ENCODE measurements around the gene CCL2. TPM values are rescaled to one million over a fixed set of nuclear protein-coding genes. Genes with fewer than 3 reads are reported as not detected.

CCL2 gene
- total RNA-seq, 2 experiments from 2014 or later, result not detected

GRCh38 chr17:34269969-34270368 is 14.9 kb downstream of the CCL2 start, which contains the start of gene CCL7:
TSS of gene CCL7 (plus strand) at chr17:34270221. CDS start at chr17:34270291, 70 bp downstream.
- BruUV-seq (replicated peaks), result no TSS peak
- Histone ChIP-seq H3K9me2 (ENCODE audit: insufficient read depth, low read length) (no peaks in the 10 kb centered on the region), H3K4me1 (ENCODE audit: insufficient read depth, low read length, poor library complexity, severe bottlenecking) (no peaks in the 10 kb centered on the region), H4K20me1 (ENCODE audit: insufficient read depth, low read length) (no peaks in the 10 kb centered on the region), H3K36me3 (ENCODE audit: insufficient read depth, low read length) (no peaks in the 10 kb centered on the region), H3K9me3 (ENCODE audit: low read length) (no peaks in the 10 kb centered on the region), H2AFZ (ENCODE audit: low read length) (no peak within 1 kb of the TSS), H3K4me2 (ENCODE audit: low read length) (no peak within 1 kb of the TSS), H3K27ac (ENCODE audit: low read depth, low read length, poor library complexity, severe bottlenecking) (no peak within 1 kb of the TSS), H3K4me3 (ENCODE audit: low read depth, low read length, poor library complexity, severe bottlenecking) (no peak within 1 kb of the TSS), H3K79me2 (ENCODE audit: insufficient read depth, low read depth, low read length) (no peaks in the 10 kb centered on the region)
- TF ChIP-seq CTCF (conservative IDR thresholded peaks at IDR 0.05; ENCODE audit: low read length), result no peak
- TF ChIP-seq EZH2phosphoT487 (IDR thresholded peaks at IDR 0.05; ENCODE audit: borderline replicate concordance, low read depth, low read length), result no peak
- intact Hi-C loops (cut with micrococcal nuclease; ENCODE audit: unreplicated experiment), result loop anchor here (10.0 kb wide), 1 partner anchor 65 kb away; no protein-coding TSS in a partner anchor
- no peak for DNase-seq (ENCODE audit: low spot score)
- ChIA-PET POLR2A (interaction anchor here (0.7 kb wide), 1 partner anchor 37 kb away, joined by 4 read pairs; no protein-coding TSS in a partner anchor), CTCF (ENCODE audit: unreplicated experiment) (no interaction called here)

- no peaks in the 10 kb centered on the region for H3K36me3 ChIP-seq (ENCODE audit: insufficient read depth, low read length)
- no TSS peak for BruUV-seq (replicated peaks)
- no peak overlapping the region for H3K4me3 ChIP-seq (ENCODE audit: low read depth, low read length, poor library complexity, severe bottlenecking)
- no peaks in the 10 kb centered on the region for H3K79me2 ChIP-seq (ENCODE audit: insufficient read depth, low read depth, low read length)
- no peak for DNase-seq (ENCODE audit: low spot score)
- no peaks in the 10 kb centered on the region for H4K20me1 ChIP-seq (ENCODE audit: insufficient read depth, low read length)
- POLR2A ChIA-PET, result no interaction called here
- H3K27ac ChIP-seq (ENCODE audit: low read depth, low read length, poor library complexity, severe bottlenecking), result no peak overlapping the region
- no peaks in the 10 kb centered on the region for H3K4me1 ChIP-seq (ENCODE audit: insufficient read depth, low read length, poor library complexity, severe bottlenecking)
- CTCF ChIA-PET (ENCODE audit: unreplicated experiment), result no interaction called here
- no peak overlapping the region for H3K4me2 ChIP-seq (ENCODE audit: low read length)
- TF ChIP-seq CTCF (conservative IDR thresholded peaks at IDR 0.05; ENCODE audit: low read length), result no peak
- no peak for TF ChIP-seq EZH2phosphoT487 (IDR thresholded peaks at IDR 0.05; ENCODE audit: borderline replicate concordance, low read depth, low read length)
- no peaks in the 10 kb centered on the region for H3K9me2 ChIP-seq (ENCODE audit: insufficient read depth, low read length)
- intact Hi-C loops (cut with micrococcal nuclease; ENCODE audit: unreplicated experiment), result no loop called here
- H2AFZ ChIP-seq (ENCODE audit: low read length), result no peak overlapping the region
- no peaks in the 10 kb centered on the region for H3K9me3 ChIP-seq (ENCODE audit: low read length)
Observed at GRCh38 chr17:34275881-34276280, 20.8 kb downstream of the CCL2 start.

GRCh38 chr17:34276826-34277225 is 21.7 kb downstream of the CCL2 start:
- Histone ChIP-seq H3K9me3 (ENCODE audit: low read length) (no peaks in the 10 kb centered on the region), H3K79me2 (ENCODE audit: insufficient read depth, low read depth, low read length) (no peaks in the 10 kb centered on the region), H2AFZ (ENCODE audit: low read length) (no peak overlapping the region), H3K4me3 (ENCODE audit: low read depth, low read length, poor library complexity, severe bottlenecking) (no peak overlapping the region), H3K4me2 (ENCODE audit: low read length) (no peak overlapping the region), H3K36me3 (ENCODE audit: insufficient read depth, low read length) (no peaks in the 10 kb centered on the region), H3K27ac (ENCODE audit: low read depth, low read length, poor library complexity, severe bottlenecking) (no peak overlapping the region), H3K4me1 (ENCODE audit: insufficient read depth, low read length, poor library complexity, severe bottlenecking) (no peaks in the 10 kb centered on the region), H4K20me1 (ENCODE audit: insufficient read depth, low read length) (no peaks in the 10 kb centered on the region), H3K9me2 (ENCODE audit: insufficient read depth, low read length) (no peaks in the 10 kb centered on the region)
- ChIA-PET CTCF (ENCODE audit: unreplicated experiment) (no interaction called here), POLR2A (no interaction called here)
- intact Hi-C loops (cut with micrococcal nuclease; ENCODE audit: unreplicated experiment), result no loop called here
- no TSS peak for BruUV-seq (replicated peaks)
- DNase-seq (ENCODE audit: low spot score), result no peak
- TF ChIP-seq EZH2phosphoT487 (IDR thresholded peaks at IDR 0.05; ENCODE audit: borderline replicate concordance, low read depth, low read length), result no peak

Data from OCI-LY7 (cell line).